Colonic mucosa (tissue), 4 donors: ENCODE data around the gene DUSP5. TPM values are rescaled to one million over a fixed set of nuclear protein-coding genes. Genes with fewer than 3 reads are reported as not detected.

Source experiments
- DNase-seq: peaks from one replicate; pipeline ENCODE4 v3.0.0-alpha.2; 2020
- H3K27ac ChIP-seq: fragments of 200-600 bp; one replicate; pipeline ENCODE4 v1.8.0; 2021
- H3K27me3 ChIP-seq: fragments of 200-600 bp; one replicate; pipeline ENCODE4 v1.8.0; 2021
- H3K36me3 ChIP-seq: fragments of 200-600 bp; one replicate; pipeline ENCODE4 v1.8.0; 2021
- H3K4me1 ChIP-seq: fragments of 200-600 bp; one replicate; pipeline ENCODE4 v1.8.0; 2021; ENCODE audit warnings: mild to moderate bottlenecking
- H3K4me3 ChIP-seq: fragments of 200-600 bp; one replicate; pipeline ENCODE4 v1.8.0; 2021
- H3K9ac ChIP-seq, 2 donors: one replicate each; pipeline ENCODE4 v1.7.0; 2013; ENCODE audit warnings: control low read depth in 2 of 2, low read depth in 2 of 2, low read length in 2 of 2
- H3K9me3 ChIP-seq: fragments of 200-600 bp; one replicate; pipeline ENCODE4 v1.8.0; 2021
- intact Hi-C: fragments of 100-400 bp; cut with DNase I; formaldehyde crosslinking; loops from one replicate; pipeline ENCODE4 v1.14.1; 2022
- total RNA-seq, 2 donors: library from RNA; stranded (reverse); fragmentation: NEBNext Ultra II Directional in 1 of 2; extraction: Animal tissue kit (Norgen Biotek cat#: 25700) in 1 of 2; gene quantifications; one replicate each; pipeline ENCODE4 v1.2.1, GENCODE V29; 2021
- TF ChIP-seq, protein P1 (sequence below): fragments of 200-600 bp; IDR thresholded peaks from one replicate; pipeline ENCODE4 v1.8.0; 2022; ENCODE audit warnings: antibody characterized with exemption, mild to moderate bottlenecking
- donor health status: healthy.
- donor health status: DM: no; HTN: no; CAD: no.
- donor health status: DM: no; HTN: no; CAD: no.

DUSP5 gene
- total RNA-seq, 2 donors from 2014 or later, result 6.2 to 22.0 TPM

- Histone ChIP-seq H3K9ac (no peak overlapping the region), H3K27ac (no peak overlapping the region), H3K27me3 (peaks cover 4% of the 10 kb centered on the region), H3K4me1 (no peaks in the 10 kb centered on the region), H3K4me3 (no peak overlapping the region), H3K36me3 (no peaks in the 10 kb centered on the region), H3K9me3 (no peaks in the 10 kb centered on the region)
- DNase-seq, result no peak
- intact Hi-C loops, result no loop called here
- TF ChIP-seq, protein P1, sequence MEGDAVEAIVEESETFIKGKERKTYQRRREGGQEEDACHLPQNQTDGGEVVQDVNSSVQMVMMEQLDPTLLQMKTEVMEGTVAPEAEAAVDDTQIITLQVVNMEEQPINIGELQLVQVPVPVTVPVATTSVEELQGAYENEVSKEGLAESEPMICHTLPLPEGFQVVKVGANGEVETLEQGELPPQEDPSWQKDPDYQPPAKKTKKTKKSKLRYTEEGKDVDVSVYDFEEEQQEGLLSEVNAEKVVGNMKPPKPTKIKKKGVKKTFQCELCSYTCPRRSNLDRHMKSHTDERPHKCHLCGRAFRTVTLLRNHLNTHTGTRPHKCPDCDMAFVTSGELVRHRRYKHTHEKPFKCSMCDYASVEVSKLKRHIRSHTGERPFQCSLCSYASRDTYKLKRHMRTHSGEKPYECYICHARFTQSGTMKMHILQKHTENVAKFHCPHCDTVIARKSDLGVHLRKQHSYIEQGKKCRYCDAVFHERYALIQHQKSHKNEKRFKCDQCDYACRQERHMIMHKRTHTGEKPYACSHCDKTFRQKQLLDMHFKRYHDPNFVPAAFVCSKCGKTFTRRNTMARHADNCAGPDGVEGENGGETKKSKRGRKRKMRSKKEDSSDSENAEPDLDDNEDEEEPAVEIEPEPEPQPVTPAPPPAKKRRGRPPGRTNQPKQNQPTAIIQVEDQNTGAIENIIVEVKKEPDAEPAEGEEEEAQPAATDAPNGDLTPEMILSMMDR, result no peak
These were observed 14.1 kb upstream of the DUSP5 start for GRCh38 chr10:110483633-110484032.

- no peak overlapping the region for H3K9ac ChIP-seq
- TF ChIP-seq, protein P1, result no peak
- H3K27me3 ChIP-seq, result peaks cover 4% of the 10 kb centered on the region
- H3K9me3 ChIP-seq, result no peaks in the 10 kb centered on the region
- H3K4me1 ChIP-seq, result no peaks in the 10 kb centered on the region
- no peak overlapping the region for H3K27ac ChIP-seq
- DNase-seq, result no peak
- H3K36me3 ChIP-seq, result no peaks in the 10 kb centered on the region
- no peak overlapping the region for H3K4me3 ChIP-seq
- intact Hi-C loops, result no loop called here
These were observed 12.2 kb upstream of the DUSP5 start for GRCh38 chr10:110485541-110485940.

GRCh38 chr10:110486680-110487410 is 10.9 kb upstream of the DUSP5 start:
- H3K27ac ChIP-seq, result no peak overlapping the region
- DNase-seq, result no peak
- H3K27me3 ChIP-seq, result no peaks in the 10 kb centered on the region
- no peaks in the 10 kb centered on the region for H3K36me3 ChIP-seq
- no peaks in the 10 kb centered on the region for H3K9me3 ChIP-seq
- intact Hi-C loops, result no loop called here
- no peak overlapping the region for H3K9ac ChIP-seq
- no peak overlapping the region for H3K4me3 ChIP-seq
- H3K4me1 ChIP-seq, result no peaks in the 10 kb centered on the region
- TF ChIP-seq, protein P1, result no peak

DNA sequence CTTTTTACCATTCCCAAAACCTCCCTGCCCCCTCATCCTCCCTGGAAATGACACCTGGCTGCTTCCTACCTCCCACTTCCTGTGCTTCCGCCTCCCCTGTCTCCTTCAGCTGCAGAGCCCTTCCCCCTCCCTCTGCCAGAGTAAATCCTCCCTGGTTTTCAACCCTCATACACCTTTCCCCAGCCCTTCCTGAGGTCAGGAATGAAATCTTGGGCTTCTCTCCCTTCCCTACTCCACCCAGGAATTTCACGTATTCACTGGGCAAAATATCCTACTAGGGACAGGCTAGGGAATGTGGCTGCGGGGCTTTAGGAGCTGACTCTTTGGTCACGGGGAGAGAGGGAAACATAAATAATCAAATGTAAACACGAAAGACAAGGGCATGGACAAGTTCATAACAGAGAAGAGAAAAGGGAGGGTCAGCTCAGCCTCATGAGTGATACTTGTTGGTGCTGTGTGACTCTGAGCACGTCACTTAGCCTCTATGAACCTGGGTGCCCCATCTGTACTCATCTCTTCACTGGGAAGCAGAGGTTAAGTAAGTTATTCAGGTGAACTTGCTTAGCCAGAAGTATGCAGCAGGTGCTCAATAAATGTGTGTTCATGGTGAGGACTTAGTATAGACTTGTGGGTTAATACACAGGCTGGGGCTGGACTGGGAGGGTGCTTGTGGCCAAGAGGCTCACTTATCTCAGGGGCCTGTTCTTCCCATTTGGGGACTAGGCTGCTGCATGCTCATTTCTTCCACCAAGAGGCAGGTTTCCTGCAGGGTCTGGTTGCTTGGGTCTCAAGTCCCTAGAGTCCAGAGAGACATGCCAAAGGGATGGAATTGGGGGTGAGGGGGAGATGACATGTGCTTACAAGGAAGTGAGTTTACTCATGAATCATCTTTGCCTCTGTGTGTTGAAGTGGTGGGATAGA is 10.0 kb upstream of the DUSP5 start:
- TF ChIP-seq, protein P1, result no peak
- H3K27me3 ChIP-seq, result no peaks in the 10 kb centered on the region
- no peak overlapping the region for H3K27ac ChIP-seq
- no peak overlapping the region for H3K9ac ChIP-seq
- no peak overlapping the region for H3K4me3 ChIP-seq
- no peak for DNase-seq
- H3K36me3 ChIP-seq, result no peaks in the 10 kb centered on the region
- intact Hi-C loops, result no loop called here
- no peaks in the 10 kb centered on the region for H3K9me3 ChIP-seq
- no peaks in the 10 kb centered on the region for H3K4me1 ChIP-seq

DNA sequence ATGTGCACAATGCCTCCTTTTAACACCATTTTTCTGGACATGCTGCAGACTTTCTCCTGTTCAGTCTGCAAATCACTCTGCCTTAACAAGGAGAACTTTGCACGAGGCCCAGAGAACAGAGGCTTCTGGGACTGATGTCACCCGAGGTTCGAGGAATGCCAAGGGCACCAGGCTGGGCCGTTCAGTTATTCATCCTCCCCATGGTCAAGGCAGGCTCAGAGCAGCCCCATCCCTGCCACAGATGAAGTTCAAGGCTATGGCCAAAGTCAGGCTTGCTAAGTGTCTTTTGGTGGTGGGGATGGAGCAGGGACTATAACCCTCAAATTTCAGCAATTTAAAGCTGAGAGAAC is 9.4 kb upstream of the DUSP5 start:
- Histone ChIP-seq H3K4me3 (no peak overlapping the region), H3K9me3 (no peaks in the 10 kb centered on the region), H3K27me3 (no peaks in the 10 kb centered on the region), H3K4me1 (no peaks in the 10 kb centered on the region), H3K9ac (no peak overlapping the region), H3K27ac (no peak overlapping the region), H3K36me3 (no peaks in the 10 kb centered on the region)
- TF ChIP-seq, protein P1, result no peak
- DNase-seq, result no peak
- intact Hi-C loops, result no loop called here
